ENCODE measurements around the gene HS3ST4.

- no peak for TF ChIP-seq CTCF (IDR thresholded peaks at IDR 0.05; ENCODE audit: poor library complexity, severe bottlenecking)
- TF ChIP-seq MXI1 (conservative IDR thresholded peaks at IDR 0.05; ENCODE audit: poor library complexity, severe bottlenecking): no peak
- no peak for TF ChIP-seq TAF1 (IDR thresholded peaks at IDR 0.05; ENCODE audit: low read depth)
- TF ChIP-seq POLR2AphosphoS5 (IDR thresholded peaks at IDR 0.05): no peak
- no peak for TF ChIP-seq SMC3 (conservative IDR thresholded peaks at IDR 0.05; ENCODE audit: poor library complexity)
- TF ChIP-seq EZH2 (IDR thresholded peaks at IDR 0.05; ENCODE audit: borderline replicate concordance, insufficient read depth, low read length, poor library complexity, severe bottlenecking): no peak
Observed at GRCh38 chr16:25855063-25855462, 163.3 kb downstream of the HS3ST4 start.

Measured in neural cell (in vitro differentiated cells).